H9 (cell line): ENCODE measurements around the gene RFX4. TPM values are rescaled to one million over a fixed set of nuclear protein-coding genes. Genes with fewer than 3 reads are reported as not detected.

Experiments
- DNase-seq: peaks from one replicate; pipeline ENCODE4 v3.0.0-alpha.2; 2017
- H2AFZ ChIP-seq: one replicate; pipeline ENCODE4 v1.6.1; 2013; ENCODE audit warnings: mild to moderate bottlenecking, low read length, control low read depth, moderate library complexity
- H2AK5ac ChIP-seq: 2 replicates; pipeline ENCODE4 v1.6.1; 2013; ENCODE audit warnings: low read length, control low read depth, mixed read lengths; ENCODE audit not compliant: insufficient read length
- H2BK120ac ChIP-seq: one replicate; pipeline ENCODE4 v1.6.1; 2013; ENCODE audit warnings: low read depth, mild to moderate bottlenecking, low read length, control low read depth, inconsistent platforms; ENCODE audit not compliant: poor library complexity, severe bottlenecking
- H2BK12ac ChIP-seq: 2 replicates; pipeline ENCODE4 v1.6.1; 2013; ENCODE audit warnings: low read length, control low read depth, mixed read lengths, low read depth; ENCODE audit not compliant: insufficient read length
- H2BK15ac ChIP-seq: 2 replicates; pipeline ENCODE4 v1.6.1; 2013; ENCODE audit warnings: low read depth, low read length, control low read depth
- H2BK20ac ChIP-seq: one replicate; pipeline ENCODE4 v1.6.1; 2013; ENCODE audit warnings: low read depth, mild to moderate bottlenecking, low read length, control low read depth, inconsistent platforms; ENCODE audit not compliant: poor library complexity, severe bottlenecking
- H2BK5ac ChIP-seq: 2 replicates; pipeline ENCODE4 v1.6.1; 2013; ENCODE audit warnings: low read length, control low read depth, mixed read lengths; ENCODE audit not compliant: insufficient read length
- H3K14ac ChIP-seq: 2 replicates; pipeline ENCODE4 v1.6.1; 2013; ENCODE audit warnings: low read length, control low read depth; ENCODE audit not compliant: insufficient read depth
- H3K18ac ChIP-seq: 2 replicates; pipeline ENCODE4 v1.6.1; 2013; ENCODE audit warnings: low read depth, mild to moderate bottlenecking, mixed read lengths, low read length, control low read depth; ENCODE audit not compliant: insufficient read length
- H3K23ac ChIP-seq: 2 replicates; pipeline ENCODE4 v1.6.1; 2013; ENCODE audit warnings: low read length, control low read depth, mixed read lengths, low read depth; ENCODE audit not compliant: insufficient read length
- H3K23me2 ChIP-seq: 2 replicates; pipeline ENCODE4 v1.6.1; 2013; ENCODE audit warnings: low read depth, mild to moderate bottlenecking, mixed read lengths, low read length, control low read depth; ENCODE audit not compliant: insufficient read length, poor library complexity, severe bottlenecking
- H3K27ac ChIP-seq: 2 replicates; pipeline ENCODE4 v1.5.1; 2013; ENCODE audit warnings: low read length, control low read depth, mixed read lengths, low read depth; ENCODE audit not compliant: insufficient read length
- H3K27me3 ChIP-seq: 2 replicates; pipeline ENCODE4 v1.6.1; 2013; ENCODE audit warnings: low read length, control low read depth, inconsistent platforms; ENCODE audit not compliant: insufficient read depth
- H3K4ac ChIP-seq: 2 replicates; pipeline ENCODE4 v1.6.1; 2013; ENCODE audit warnings: low read depth, mild to moderate bottlenecking, control low read depth, inconsistent platforms, low read length, moderate library complexity
- H3K4me1 ChIP-seq: 2 replicates; pipeline ENCODE4 v1.6.1; 2013; ENCODE audit warnings: low read length, control low read depth, inconsistent platforms; ENCODE audit not compliant: insufficient read depth
- H3K4me2 ChIP-seq: 2 replicates; pipeline ENCODE4 v1.6.1; 2013; ENCODE audit warnings: low read length, control low read depth, mixed read lengths; ENCODE audit not compliant: insufficient read length, insufficient read depth
- H3K56ac ChIP-seq: 2 replicates; pipeline ENCODE4 v1.6.1; 2013; ENCODE audit warnings: low read depth, mild to moderate bottlenecking, mixed read lengths, low read length, control low read depth; ENCODE audit not compliant: insufficient read length
- H3K79me1 ChIP-seq: 2 replicates; pipeline ENCODE4 v1.6.1; 2013; ENCODE audit warnings: low read depth, mild to moderate bottlenecking, moderate library complexity, low read length, control low read depth, inconsistent platforms; ENCODE audit not compliant: insufficient read depth, poor library complexity, severe bottlenecking
- H3K79me2 ChIP-seq: 2 replicates; pipeline ENCODE4 v1.6.1; 2013; ENCODE audit warnings: low read length, control low read depth, inconsistent platforms; ENCODE audit not compliant: insufficient read depth
- H3K9ac ChIP-seq: 2 replicates; pipeline ENCODE4 v1.6.1; 2013; ENCODE audit warnings: low read length, control low read depth, mixed read lengths; ENCODE audit not compliant: insufficient read length; ENCODE audit errors: extremely low read depth
- H3K9me3 ChIP-seq: one replicate; pipeline ENCODE4 v1.6.1; 2013; ENCODE audit warnings: low read depth, low read length, inconsistent platforms; ENCODE audit not compliant: control insufficient read depth
- H3T11ph ChIP-seq: one replicate; pipeline ENCODE4 v1.6.1; 2013; ENCODE audit warnings: mild to moderate bottlenecking, low read length, control low read depth, inconsistent platforms
- H4K20me1 ChIP-seq: one replicate; pipeline ENCODE4 v1.6.1; 2013; ENCODE audit not compliant: control insufficient read depth, insufficient read length, insufficient read depth
- H4K5ac ChIP-seq: 2 replicates; pipeline ENCODE4 v1.6.1; 2013; ENCODE audit warnings: low read depth, mild to moderate bottlenecking, mixed read lengths, low read length, control low read depth; ENCODE audit not compliant: insufficient read length
- H4K8ac ChIP-seq: replicated peaks from 2 replicates; pipeline ENCODE4 v1.6.1; 2013; ENCODE audit warnings: low read length, control low read depth, mixed read lengths, low read depth; ENCODE audit not compliant: insufficient read length
- H4K91ac ChIP-seq: 2 replicates; pipeline ENCODE4 v1.6.1; 2013; ENCODE audit warnings: low read depth, mild to moderate bottlenecking, moderate library complexity, mixed read lengths, low read length, control low read depth; ENCODE audit not compliant: insufficient read length
- H3K27ac Mint-ChIP-seq, 3 experiments: 2 replicates in 2 of 3; 3 replicates in 1 of 3; pipeline ENCODE4 v1.8.0; 2020 to 2021; ENCODE audit warnings: mixed read lengths in 3 of 3, mild to moderate bottlenecking in 1 of 3, moderate library complexity in 1 of 3
- H3K27me3 Mint-ChIP-seq: 2 replicates; pipeline ENCODE4 v1.8.0; 2021; ENCODE audit warnings: low read depth, mild to moderate bottlenecking, moderate library complexity, mixed read lengths
- H3K36me3 Mint-ChIP-seq, 3 experiments: 2 replicates in 2 of 3; 3 replicates in 1 of 3; pipeline ENCODE4 v1.8.0; 2020 to 2021; ENCODE audit warnings: low read depth in 3 of 3, mixed read lengths in 3 of 3; ENCODE audit not compliant: insufficient read depth in 1 of 3
- H3K4me1 Mint-ChIP-seq, 2 experiments: 2 replicates each; pipeline ENCODE4 v1.8.0; 2020; ENCODE audit warnings: mixed read lengths in 2 of 2
- H3K4me3 Mint-ChIP-seq, 2 experiments: 2 replicates in 1 of 2; 3 replicates in 1 of 2; pipeline ENCODE4 v1.8.0; 2020 to 2021; ENCODE audit warnings: mild to moderate bottlenecking in 2 of 2, mixed read lengths in 2 of 2, moderate library complexity in 1 of 2
- H3K9me3 Mint-ChIP-seq, 2 experiments: 2 replicates in 1 of 2; 3 replicates in 1 of 2; pipeline ENCODE4 v1.8.0; 2020; ENCODE audit warnings: mild to moderate bottlenecking in 2 of 2, mixed read lengths in 2 of 2, moderate library complexity in 1 of 2
- WGBS: extraction: QIAGEN DNeasy Blood & Tissue Kit; methylation state at CpG from one replicate; pipeline ENCODE4 v1.1.7; 2013; ENCODE audit warnings: missing lambda C conversion rate, low lambda C conversion rate, mixed read lengths; ENCODE audit not compliant: insufficient read length; ENCODE audit errors: extremely low coverage; 5-methylcytosine and 5-hydroxymethylcytosine counted together
- total RNA-seq: library from RNA; stranded (reverse); gene quantifications from 2 replicates; pipeline ENCODE4 v1.2.1, GENCODE V29; 2021
- TF ChIP-seq, protein P1 (sequence below): fragments of 200-600 bp; sonication (generic); conservative IDR thresholded peaks from 3 replicates; pipeline ENCODE4 v1.8.0; 2021; ENCODE audit warnings: antibody characterized with exemption, mild to moderate bottlenecking

Gene RFX4
- total RNA-seq, 1 experiment from 2014 or later, result 0.57 TPM

DNA sequence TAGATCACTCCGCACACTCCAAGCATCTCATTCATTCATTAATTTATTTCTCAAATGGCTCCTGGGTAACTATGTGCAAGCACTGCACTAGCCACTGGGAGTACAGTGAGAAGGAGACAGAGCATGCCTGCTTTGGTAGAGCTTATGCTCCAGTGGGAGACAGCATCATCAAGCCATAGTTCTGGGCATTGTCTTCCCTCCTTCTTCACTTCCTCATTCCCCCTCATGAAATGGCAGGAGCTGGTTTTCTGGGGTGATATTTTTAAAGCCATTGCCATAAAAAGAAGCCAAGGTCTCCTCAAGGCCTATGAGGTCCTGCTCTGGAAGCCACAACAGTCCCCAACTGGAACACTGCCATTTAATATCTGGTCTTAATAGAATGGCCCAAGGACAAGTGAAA, 171.5 kb downstream of the RFX4 start:
- no peak overlapping the region for H3K18ac ChIP-seq
- H3K27ac Mint-ChIP-seq, result no peak overlapping the region
- H3K36me3 Mint-ChIP-seq, result no peaks in the 10 kb centered on the region

More for the DNA sequence above, 171.5 kb downstream of the RFX4 start:
- H2BK20ac ChIP-seq, result no peak overlapping the region
- H2AFZ ChIP-seq, result no peak overlapping the region
- no peak overlapping the region for H3K56ac ChIP-seq
- no peaks in the 10 kb centered on the region for H3K23me2 ChIP-seq
- H3T11ph ChIP-seq, result no peak overlapping the region
- peaks cover 16 to 22% of the 10 kb centered on the region in 2 experiments for H3K4me1 Mint-ChIP-seq
- H3K4me2 ChIP-seq, result no peak overlapping the region
- no peak overlapping the region for H2BK5ac ChIP-seq
- no peak overlapping the region for H2BK15ac ChIP-seq
- TF ChIP-seq, protein P1, sequence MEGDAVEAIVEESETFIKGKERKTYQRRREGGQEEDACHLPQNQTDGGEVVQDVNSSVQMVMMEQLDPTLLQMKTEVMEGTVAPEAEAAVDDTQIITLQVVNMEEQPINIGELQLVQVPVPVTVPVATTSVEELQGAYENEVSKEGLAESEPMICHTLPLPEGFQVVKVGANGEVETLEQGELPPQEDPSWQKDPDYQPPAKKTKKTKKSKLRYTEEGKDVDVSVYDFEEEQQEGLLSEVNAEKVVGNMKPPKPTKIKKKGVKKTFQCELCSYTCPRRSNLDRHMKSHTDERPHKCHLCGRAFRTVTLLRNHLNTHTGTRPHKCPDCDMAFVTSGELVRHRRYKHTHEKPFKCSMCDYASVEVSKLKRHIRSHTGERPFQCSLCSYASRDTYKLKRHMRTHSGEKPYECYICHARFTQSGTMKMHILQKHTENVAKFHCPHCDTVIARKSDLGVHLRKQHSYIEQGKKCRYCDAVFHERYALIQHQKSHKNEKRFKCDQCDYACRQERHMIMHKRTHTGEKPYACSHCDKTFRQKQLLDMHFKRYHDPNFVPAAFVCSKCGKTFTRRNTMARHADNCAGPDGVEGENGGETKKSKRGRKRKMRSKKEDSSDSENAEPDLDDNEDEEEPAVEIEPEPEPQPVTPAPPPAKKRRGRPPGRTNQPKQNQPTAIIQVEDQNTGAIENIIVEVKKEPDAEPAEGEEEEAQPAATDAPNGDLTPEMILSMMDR, result no peak
- H2BK12ac ChIP-seq, result no peak overlapping the region
- no peak overlapping the region for H2BK120ac ChIP-seq
- H3K9ac ChIP-seq, result no peak overlapping the region
- no peaks in the 10 kb centered on the region for H3K79me1 ChIP-seq
- no peaks in the 10 kb centered on the region for H3K27me3 ChIP-seq
- no peak overlapping the region for H4K8ac ChIP-seq
- H3K23ac ChIP-seq, result no peak overlapping the region
- no peak overlapping the region for H3K4ac ChIP-seq
- 0 out of 2 replicates have a peak, but pooled peaks cover under 1% of the 10 kb centered on the region for H3K4me1 ChIP-seq
- no peak overlapping the region for H4K91ac ChIP-seq
- H2AK5ac ChIP-seq, result no peak overlapping the region
- WGBS, result no CpG with 5 or more reads among the region's 1 CpG
- no peaks in the 10 kb centered on the region for H4K20me1 ChIP-seq
- no peak overlapping the region for H3K14ac ChIP-seq
- no peaks in the 10 kb centered on the region for H3K9me3 ChIP-seq
- H3K27me3 Mint-ChIP-seq, result no peaks in the 10 kb centered on the region; the same call in 1 of the 2 replicates
- H3K9me3 Mint-ChIP-seq, result no peaks in the 10 kb centered on the region; a peak in 1 of 5 replicates
- no peak overlapping the region for H3K4me3 Mint-ChIP-seq
- no peak overlapping the region for H3K27ac ChIP-seq
- no peaks in the 10 kb centered on the region for H3K79me2 ChIP-seq
- no peak for DNase-seq
- H4K5ac ChIP-seq, result no peak overlapping the region
